Spleen (tissue), 7 donors: Measurements from ENCODE around the gene ZBTB34.

Source experiments
- CTCF ChIP-seq, 11 experiments: fragments of 200-600 bp in 7 of 11; fragments of 450-650 bp in 4 of 11; sonication (generic) in 4 of 11; IDR thresholded peaks in 8 of 11; conservative IDR thresholded peaks in 3 of 11; 1 replicate in 7 of 11; 2 replicates in 4 of 11; pipeline versions ENCODE4 v1.4.0 to v1.8.0; 2016 to 2021; ENCODE audit warnings: antibody characterized with exemption in 11 of 11, inconsistent platforms in 4 of 11, mild to moderate bottlenecking in 1 of 11
- POLR2A ChIP-seq, 3 donors: fragments of 450-650 bp; IDR thresholded peaks; one replicate each; pipeline ENCODE4 v1.5.1; 2017; ENCODE audit warnings: antibody characterized with exemption in 3 of 3, mild to moderate bottlenecking in 1 of 3
- POLR2AphosphoS5 ChIP-seq, 3 donors: sonication (generic); formaldehyde crosslinking; IDR thresholded peaks; one replicate each; pipeline ENCODE4 v1.5.1; 2017; ENCODE audit warnings: antibody characterized with exemption in 3 of 3
- donor health status: DM: no; HTN: no; CAD: no; lungs with moderate emphysema.
- donor health status: DM: no; HTN: no; CAD: no.
- donor health status: DM: no; HTN: no; CAD: no.

GRCh38 chr9:126861707-126862103, 1.3 kb downstream of the ZBTB34 start:
- TF ChIP-seq POLR2A (IDR thresholded peaks at IDR 0.05), result no peak
- TF ChIP-seq CTCF (IDR thresholded peaks at IDR 0.05 in 8 of 11, conservative IDR thresholded peaks at IDR 0.05 in 3 of 11), result no peak
- TF ChIP-seq POLR2AphosphoS5 (IDR thresholded peaks at IDR 0.05), result no peak
